ENCODE data around the gene TOM1L1. TPM values are rescaled to one million over a fixed set of nuclear protein-coding genes. Genes with fewer than 3 reads are reported as not detected.

Gene TOM1L1
- total and polyA plus RNA-seq, 2 donors (not counting 1 experiment from before 2014, with no cell fraction given): 34.5 to 34.7 TPM

DNA sequence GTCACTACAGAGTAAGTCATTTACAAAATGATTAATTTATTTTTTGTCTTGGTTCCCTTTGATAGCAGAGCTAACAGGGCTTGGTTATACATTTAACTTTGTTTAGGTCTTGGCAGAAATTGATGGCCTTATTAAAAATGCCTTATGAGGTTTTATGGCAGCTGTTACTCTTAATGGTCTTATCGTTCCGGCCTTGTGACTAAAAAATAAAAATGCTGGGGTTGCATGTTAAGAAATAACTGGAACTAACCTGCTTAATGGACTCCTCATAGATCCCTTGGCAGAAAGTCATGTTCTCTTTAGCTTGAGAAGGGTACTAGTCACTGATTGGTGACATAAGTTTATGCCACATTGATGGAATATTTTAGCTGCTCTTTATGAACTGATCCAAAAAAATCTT lies 49.5 kb downstream of the TOM1L1 start:
- no peak overlapping the region for H3K9ac ChIP-seq (ENCODE audit: insufficient read depth, low read length)
- no peaks in the 10 kb centered on the region for H3K27me3 ChIP-seq (ENCODE audit: control insufficient read depth, insufficient read depth, low read length)
- no peak for TF ChIP-seq EZH2 (IDR thresholded peaks at IDR 0.05; ENCODE audit: low read length, missing control alignments)
- no peak for TF ChIP-seq CTCF (conservative IDR thresholded peaks at IDR 0.05 in 1 of 2, IDR thresholded peaks at IDR 0.05 in 1 of 2; ENCODE audit: low read depth in 1 of 2, low read length in 2 of 2)
- H3K4me1 ChIP-seq (ENCODE audit: control insufficient read depth, extremely low read depth, insufficient read depth, low read length): peaks cover 2% of the 10 kb centered on the region
- no peaks in the 10 kb centered on the region for H3K9me3 ChIP-seq (ENCODE audit: control insufficient read depth, insufficient read depth, low read depth, low read length)
- no peak overlapping the region for H3K4me3 ChIP-seq (replicated peaks in 1 of 4; ENCODE audit: control extremely low read depth in 1 of 4, insufficient read depth in 1 of 4, low read depth in 3 of 4, low read length in 4 of 4)
- no peaks in the 10 kb centered on the region for H3K79me2 ChIP-seq (ENCODE audit: control insufficient read depth, insufficient read depth, low read length)
- DNase-seq (ENCODE audit: low read depth in 2 of 2): no peak
- no peak overlapping the region for H2AFZ ChIP-seq (ENCODE audit: low read length)
- H3K4me2 ChIP-seq (ENCODE audit: extremely low read depth, insufficient read depth, low read length): no peak overlapping the region
- no peak overlapping the region for H3K27ac ChIP-seq (ENCODE audit: insufficient read depth, low read length)
- no peaks in the 10 kb centered on the region for H3K36me3 ChIP-seq (ENCODE audit: control insufficient read depth, insufficient read depth, low read length)
- H4K20me1 ChIP-seq (ENCODE audit: control insufficient read depth, extremely low read depth, insufficient read depth, low read length): no peaks in the 10 kb centered on the region

DNA sequence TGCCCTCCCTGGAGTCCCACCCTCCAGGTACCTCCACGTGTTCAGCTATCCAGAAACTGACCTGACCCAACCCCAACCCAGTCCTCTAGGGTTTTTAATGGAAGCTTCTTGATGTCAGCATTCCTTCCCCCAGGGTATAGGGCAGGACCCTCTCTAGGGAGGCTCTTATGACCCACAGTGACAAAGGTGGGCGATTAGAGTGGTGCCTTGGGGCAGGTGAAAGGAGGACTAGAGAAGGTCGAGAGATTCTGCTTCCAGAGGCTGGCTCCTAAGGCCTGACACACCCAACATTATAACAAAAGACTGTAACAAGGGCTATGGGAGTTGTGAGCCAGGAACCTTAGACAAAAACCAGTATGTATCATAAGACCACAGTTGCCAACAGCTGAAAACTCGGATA lies 50.6 kb downstream of the TOM1L1 start:
- Histone ChIP-seq H3K4me1 (ENCODE audit: control insufficient read depth, extremely low read depth, insufficient read depth, low read length) (peaks cover 2% of the 10 kb centered on the region), H3K4me3 (replicated peaks in 1 of 4; ENCODE audit: control extremely low read depth in 1 of 4, insufficient read depth in 1 of 4, low read depth in 3 of 4, low read length in 4 of 4) (no peak overlapping the region), H2AFZ (ENCODE audit: low read length) (no peak overlapping the region), H4K20me1 (ENCODE audit: control insufficient read depth, extremely low read depth, insufficient read depth, low read length) (no peaks in the 10 kb centered on the region), H3K9me3 (ENCODE audit: control insufficient read depth, insufficient read depth, low read depth, low read length) (no peaks in the 10 kb centered on the region), H3K79me2 (ENCODE audit: control insufficient read depth, insufficient read depth, low read length) (no peaks in the 10 kb centered on the region), H3K9ac (ENCODE audit: insufficient read depth, low read length) (no peak overlapping the region), H3K27ac (ENCODE audit: insufficient read depth, low read length) (no peak overlapping the region), H3K27me3 (ENCODE audit: control insufficient read depth, insufficient read depth, low read length) (no peaks in the 10 kb centered on the region), H3K4me2 (ENCODE audit: extremely low read depth, insufficient read depth, low read length) (no peak overlapping the region), H3K36me3 (ENCODE audit: control insufficient read depth, insufficient read depth, low read length) (no peaks in the 10 kb centered on the region)
- DNase-seq (ENCODE audit: low read depth in 2 of 2): no peak
- no peak for TF ChIP-seq CTCF (conservative IDR thresholded peaks at IDR 0.05 in 1 of 2, IDR thresholded peaks at IDR 0.05 in 1 of 2; ENCODE audit: low read depth in 1 of 2, low read length in 2 of 2)
- TF ChIP-seq EZH2 (IDR thresholded peaks at IDR 0.05; ENCODE audit: low read length, missing control alignments): no peak

DNA sequence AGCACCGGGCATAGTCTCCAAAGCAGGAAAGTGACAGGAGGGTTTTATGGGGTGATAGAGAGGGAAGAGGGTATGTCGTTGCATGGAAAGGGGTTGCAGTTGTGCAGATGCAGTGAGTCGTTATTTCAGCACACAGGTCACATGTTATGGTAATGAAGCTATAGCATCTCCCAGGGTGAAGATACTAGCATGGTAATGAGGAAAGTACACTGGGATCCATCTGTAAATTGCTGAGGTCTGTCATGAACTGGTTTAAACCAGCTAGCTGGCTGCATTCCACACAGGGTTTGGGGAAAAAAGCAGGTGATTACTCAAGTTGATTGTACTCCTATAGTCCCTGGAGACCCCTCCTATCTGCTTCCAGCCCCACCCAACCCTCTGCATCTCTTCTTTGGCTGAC lies 56.1 kb downstream of the TOM1L1 start:
- no peak overlapping the region for H3K9ac ChIP-seq (ENCODE audit: insufficient read depth, low read length)
- H3K4me3 ChIP-seq (replicated peaks in 1 of 4; ENCODE audit: control extremely low read depth in 1 of 4, insufficient read depth in 1 of 4, low read depth in 3 of 4, low read length in 4 of 4): no peak overlapping the region
- DNase-seq (ENCODE audit: low read depth in 2 of 2): no peak
- H3K36me3 ChIP-seq (ENCODE audit: control insufficient read depth, insufficient read depth, low read length): peaks cover 1% of the 10 kb centered on the region
- no peaks in the 10 kb centered on the region for H4K20me1 ChIP-seq (ENCODE audit: control insufficient read depth, extremely low read depth, insufficient read depth, low read length)
- no peaks in the 10 kb centered on the region for H3K4me1 ChIP-seq (ENCODE audit: control insufficient read depth, extremely low read depth, insufficient read depth, low read length)
- no peak overlapping the region for H3K4me2 ChIP-seq (ENCODE audit: extremely low read depth, insufficient read depth, low read length)
- no peaks in the 10 kb centered on the region for H3K27me3 ChIP-seq (ENCODE audit: control insufficient read depth, insufficient read depth, low read length)
- no peaks in the 10 kb centered on the region for H3K79me2 ChIP-seq (ENCODE audit: control insufficient read depth, insufficient read depth, low read length)
- H3K27ac ChIP-seq (ENCODE audit: insufficient read depth, low read length): no peak overlapping the region
- H2AFZ ChIP-seq (ENCODE audit: low read length): no peak overlapping the region
- no peak for TF ChIP-seq CTCF (conservative IDR thresholded peaks at IDR 0.05 in 1 of 2, IDR thresholded peaks at IDR 0.05 in 1 of 2; ENCODE audit: low read depth in 1 of 2, low read length in 2 of 2)
- no peak for TF ChIP-seq EZH2 (IDR thresholded peaks at IDR 0.05; ENCODE audit: low read length, missing control alignments)
- no peaks in the 10 kb centered on the region for H3K9me3 ChIP-seq (ENCODE audit: control insufficient read depth, insufficient read depth, low read depth, low read length)
